ENCODE measurements around the gene NFATC1.

The NFATC1 gene

DNA sequence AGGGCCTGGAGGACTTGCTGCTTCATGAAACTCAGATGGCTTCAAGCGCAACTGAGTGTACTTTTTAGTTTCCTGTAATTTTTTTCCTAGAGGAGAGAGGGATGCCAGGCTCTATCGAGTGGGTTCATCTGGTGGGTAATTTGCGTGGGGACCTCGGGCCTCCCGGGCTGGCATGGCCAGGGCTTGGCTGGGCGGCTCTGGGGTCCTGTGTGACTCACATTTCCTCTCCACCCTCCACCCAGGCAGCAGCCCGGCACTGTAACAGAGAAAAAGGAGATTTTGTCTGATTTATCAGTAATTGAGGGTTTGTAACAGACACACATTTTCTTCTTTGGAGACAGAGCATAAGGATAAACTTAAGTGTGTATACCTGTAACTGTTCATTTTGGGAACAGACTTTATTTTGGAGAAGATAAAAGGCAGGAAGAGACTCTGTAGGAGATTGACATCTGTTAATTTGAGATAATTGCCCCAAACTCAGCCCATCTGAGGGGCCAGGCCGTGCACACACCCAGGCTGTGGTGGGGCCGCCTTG, 64.3 kb downstream of the NFATC1 start:
- no peak for DNase-seq

DNA sequence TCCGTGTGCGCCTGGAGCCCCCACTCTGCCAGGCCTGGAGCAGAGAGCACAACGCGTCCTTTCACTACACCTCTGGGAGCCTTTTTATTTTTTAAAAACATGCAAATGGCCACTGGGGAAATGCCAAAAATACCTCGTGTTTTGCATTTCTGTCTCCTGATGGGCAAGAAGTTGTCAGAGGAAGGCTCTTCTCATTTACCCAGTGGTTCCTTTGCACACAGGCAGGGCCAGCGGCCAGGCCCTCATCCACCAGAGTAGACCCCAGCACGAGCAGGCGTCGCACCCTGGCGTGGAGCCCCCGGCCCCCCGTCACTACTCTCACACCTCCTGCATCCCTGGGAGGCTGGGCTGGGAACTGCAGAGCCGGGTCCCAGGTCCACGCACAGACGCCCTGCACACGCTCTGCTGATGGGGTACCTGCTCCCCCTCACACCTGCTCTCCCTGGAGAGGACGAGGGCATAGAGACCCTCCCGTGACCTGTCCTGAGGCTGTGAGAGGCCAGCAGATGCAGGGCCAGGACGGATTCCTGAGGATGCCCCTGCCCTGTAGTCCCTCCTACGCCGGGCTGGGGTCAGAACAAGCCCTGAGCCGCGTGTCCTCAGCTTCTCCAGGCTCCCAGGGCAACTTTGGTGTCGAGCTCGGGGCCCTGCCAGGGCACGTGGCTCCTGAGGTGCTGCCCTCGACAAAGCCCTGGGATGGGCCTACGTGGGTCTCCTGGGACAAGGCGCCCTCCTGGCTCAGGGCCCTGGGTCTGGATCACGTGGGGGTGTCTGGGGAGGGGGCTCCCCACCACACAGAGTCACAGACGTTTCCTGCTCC, 65.0 kb downstream of the NFATC1 start:
- DNase-seq = no peak

DNA sequence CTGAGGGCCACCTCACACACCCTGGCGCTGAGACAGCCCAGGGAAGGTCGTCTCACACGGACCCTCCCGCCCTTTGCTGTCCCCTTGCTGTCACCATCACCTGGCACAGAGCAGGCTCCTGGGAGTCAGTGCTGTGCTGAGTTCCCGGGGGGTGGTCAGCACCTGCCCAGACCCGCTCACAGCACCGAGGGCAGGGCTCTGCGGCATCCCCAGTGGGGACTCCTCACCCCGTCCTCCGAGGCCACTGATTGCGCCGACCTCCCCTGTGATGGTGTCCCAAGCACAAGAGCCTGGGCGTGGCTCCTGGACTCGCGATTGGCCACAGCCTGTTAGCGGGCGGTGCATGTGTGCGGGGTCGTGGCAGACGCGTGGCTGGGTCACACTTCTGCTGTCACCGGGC, 65.9 kb downstream of the NFATC1 start:
- no peak for DNase-seq

DNA sequence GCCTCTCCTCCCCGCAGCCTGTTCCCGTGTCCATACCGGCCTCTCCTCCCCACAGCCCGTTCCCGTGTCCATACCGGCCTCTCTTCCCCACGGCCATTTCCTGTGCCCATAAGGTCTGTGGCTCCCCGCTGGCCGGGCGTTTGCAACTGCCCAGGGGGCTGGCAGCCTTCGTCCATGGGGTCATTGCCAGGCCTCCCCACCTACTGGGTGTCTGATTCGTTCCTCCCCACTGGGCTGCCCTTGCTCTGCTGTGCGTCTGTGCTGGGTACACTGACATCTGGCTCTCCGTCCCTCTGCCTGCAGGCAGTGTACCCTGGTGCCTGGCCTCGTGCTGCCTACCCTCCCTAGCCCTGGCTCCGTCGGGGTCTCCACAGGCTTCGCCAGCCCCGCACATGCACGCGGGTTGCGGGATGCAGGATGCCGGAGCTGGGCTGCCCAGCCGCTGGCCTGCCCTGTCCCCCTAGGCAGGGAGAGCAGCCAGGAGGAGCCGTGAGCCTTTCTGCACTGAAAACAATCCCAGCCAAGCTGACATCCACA, 67.8 kb downstream of the NFATC1 start:
- DNase-seq = no peak

DNA sequence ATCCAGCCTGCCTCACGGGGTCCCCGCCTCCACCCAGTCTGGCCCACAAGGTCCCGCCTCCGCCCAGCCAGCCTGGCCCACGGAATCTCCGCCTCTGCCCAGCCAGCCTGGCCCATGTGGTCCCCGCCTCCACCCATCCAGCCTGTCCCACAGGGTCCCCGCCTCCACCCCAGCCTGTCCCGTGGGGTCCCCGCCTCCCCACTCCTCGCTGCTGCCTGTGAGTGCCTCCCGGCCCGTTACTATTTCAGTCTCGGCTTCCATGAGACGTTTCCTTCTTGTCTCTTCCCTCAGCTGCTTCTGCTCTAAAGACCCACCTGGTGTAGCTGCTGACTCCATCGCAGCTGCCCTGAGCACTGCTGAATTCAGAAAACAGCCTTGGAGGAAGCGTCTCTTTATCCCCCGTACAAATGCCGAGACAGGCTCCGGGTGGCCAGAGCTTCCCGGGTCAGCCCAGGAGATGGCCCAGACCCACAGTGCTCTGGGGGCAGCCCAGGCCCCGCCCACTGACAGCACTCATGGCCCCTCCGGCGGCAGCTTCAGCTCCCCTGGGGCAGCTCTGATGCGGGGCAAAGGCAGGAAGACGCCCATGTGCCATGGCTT, 69.8 kb downstream of the NFATC1 start:
- DNase-seq = no peak

DNA sequence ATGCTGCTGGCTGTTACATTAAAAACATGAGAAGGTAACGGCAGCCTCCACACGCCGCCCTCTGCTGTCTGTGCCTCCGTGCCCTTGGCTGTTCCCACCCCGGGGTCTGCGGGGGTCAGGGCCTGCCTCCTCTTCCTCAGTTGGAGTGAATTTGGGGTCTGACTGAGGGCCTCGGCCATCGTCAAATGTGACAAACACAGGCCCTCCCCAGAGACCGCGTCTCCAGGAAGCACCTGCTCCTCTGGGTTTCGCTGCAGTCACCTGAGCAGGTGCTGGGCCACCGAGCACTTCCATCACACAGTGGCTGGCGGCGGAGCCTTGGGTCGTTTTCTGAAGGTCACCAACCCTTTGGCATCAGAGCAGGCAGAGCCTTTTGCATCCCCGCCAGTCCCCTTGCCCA, 70.9 kb downstream of the NFATC1 start:
- no peak for DNase-seq

DNA sequence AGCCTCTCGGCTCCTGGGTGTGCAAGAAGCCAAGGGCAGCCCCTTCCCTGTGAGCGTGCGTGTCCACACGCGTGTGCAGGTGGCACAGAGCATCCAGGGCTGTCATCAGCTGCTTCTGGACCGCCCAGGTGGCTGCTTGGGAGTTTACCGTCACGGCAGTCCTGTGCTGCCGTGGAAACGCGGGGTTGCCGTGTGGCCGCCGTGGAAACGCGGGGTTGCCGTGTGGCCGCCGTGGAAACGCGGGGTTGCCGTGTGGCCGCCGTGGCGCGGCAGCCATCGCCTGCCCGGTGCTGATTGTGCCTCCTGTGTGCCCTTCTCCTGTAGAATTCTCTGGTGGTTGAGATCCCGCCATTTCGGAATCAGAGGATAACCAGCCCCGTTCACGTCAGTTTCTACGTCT, 71.4 kb downstream of the NFATC1 start:
- DNase-seq = no peak

DNA sequence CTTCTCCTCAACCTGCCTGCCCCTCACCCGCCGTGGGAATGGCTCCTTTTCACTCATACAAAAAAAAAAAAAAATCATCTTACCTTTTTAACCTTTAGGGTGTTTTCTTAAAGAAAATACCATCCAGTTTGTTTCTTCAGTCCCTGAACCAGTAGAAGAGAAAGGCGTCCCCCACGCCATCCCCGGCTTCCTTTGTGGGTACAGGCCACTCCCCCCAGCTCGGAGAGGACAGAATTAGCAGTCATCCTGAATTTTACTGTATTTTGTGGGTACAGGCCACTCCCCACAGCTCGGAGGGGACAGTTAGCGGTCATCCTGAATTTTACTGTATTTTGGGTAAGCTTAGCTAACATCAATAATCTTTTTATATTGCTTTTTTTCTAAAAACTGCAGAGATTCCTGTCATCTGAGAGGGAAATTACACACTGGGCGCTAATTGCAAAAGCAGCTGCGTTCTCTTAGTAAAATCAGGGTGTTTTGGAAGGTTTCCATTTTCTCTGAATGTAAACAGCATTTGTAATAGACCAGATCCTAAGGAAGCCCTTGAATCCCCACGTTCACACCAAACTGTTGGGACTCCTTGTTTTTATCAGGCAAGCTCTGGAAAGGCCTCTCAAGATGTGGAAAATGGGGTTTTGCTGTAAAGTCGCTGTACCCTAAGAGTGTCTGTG, 72.5 kb downstream of the NFATC1 start:
- DNase-seq = no peak

DNA sequence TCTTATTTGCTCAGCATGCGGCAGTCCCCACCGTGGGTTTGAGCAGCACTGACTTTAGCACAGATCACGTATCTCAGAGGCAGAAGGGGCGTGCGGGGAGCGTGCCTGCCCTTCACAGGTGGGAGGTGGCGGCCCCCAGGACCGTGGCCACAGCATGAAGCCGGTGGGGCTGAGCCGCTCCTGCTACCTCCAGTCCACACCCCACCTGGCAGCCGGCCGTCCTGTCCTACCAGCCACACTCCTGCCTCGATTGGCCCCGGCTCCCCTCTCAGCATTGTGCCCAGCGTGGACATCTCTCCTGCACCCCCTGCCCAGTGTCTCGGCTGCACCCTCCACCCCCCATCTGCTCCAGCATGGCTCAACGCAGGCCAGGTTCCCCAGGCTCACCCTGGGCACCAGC, 73.6 kb downstream of the NFATC1 start:
- DNase-seq = no peak

DNA sequence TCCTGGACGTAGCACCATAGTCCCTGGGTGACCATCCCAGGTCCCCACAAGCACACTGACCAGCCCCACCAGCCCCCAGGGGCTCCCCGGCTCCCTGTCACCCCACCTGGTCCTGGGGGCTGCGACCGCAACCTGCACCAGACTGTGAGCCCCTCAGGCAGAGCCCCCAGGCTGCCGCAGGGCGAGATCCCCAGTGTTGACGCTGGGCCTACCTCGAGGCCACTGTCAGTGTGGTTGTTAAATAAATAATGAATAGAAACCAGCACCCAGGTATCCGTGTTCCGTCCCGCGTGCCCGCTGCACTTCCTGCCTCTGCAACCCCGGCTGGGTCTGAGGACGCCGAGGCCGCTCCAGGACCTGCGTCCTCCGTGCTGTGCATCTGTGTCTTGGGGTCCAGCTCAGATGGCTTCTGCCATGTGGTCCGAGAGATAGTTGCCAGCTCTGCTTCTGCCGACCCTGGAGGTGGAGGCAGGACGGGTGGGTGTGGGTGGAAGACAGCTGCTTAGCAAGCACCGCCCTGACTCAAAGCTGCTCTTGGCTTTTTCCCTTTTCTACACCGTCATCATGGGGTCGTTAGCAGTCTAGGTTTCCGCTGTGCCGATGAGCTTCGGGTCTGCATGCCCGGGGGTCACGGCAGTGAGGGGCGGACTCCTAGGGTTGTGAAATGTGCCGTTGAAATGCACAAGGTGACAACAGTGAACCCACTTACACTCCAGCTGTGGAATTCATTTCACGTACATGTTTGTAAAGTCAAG, 74.2 kb downstream of the NFATC1 start:
- no peak for DNase-seq

DNA sequence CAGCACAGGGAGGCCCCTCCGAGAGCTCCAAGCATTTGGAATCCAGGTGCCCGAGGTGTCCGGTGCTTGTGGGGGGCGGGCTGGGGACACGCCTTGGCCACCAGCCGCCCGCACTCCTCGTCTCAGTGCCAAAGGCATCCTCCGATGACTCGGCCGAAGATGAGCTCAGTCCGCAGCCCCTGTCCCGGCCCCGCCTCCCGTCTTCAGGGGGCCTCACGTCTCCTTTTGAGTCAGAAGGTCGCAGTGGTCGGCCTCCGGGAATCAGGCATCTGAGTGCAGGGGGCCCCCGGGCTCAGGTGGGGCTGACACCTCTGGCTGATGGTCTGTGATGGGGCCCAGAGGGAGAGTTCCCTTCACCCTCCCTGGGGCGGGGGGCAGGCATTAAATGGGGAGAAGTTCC, 74.8 kb downstream of the NFATC1 start:
- no peak for DNase-seq

DNA sequence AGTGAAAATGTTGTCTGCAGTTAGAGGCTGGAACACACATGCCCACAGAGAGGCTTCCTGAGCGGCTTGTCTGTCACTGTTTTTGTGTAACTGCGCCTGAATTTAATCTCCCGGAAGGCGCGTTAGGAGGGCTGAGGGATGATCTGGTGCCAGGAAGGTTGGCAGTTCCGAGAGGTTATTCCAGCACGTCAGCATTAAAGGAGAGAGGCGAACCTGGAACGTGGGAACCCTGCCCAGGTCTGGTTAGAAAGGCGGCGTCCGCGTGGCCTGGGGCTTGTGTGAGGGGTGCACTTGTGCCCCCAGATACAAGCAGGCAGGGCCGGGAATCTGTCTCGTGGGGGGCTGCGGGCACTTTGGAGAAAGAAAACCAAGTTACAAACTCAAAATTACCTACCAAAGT, 75.3 kb downstream of the NFATC1 start:
- DNase-seq = no peak

DNA sequence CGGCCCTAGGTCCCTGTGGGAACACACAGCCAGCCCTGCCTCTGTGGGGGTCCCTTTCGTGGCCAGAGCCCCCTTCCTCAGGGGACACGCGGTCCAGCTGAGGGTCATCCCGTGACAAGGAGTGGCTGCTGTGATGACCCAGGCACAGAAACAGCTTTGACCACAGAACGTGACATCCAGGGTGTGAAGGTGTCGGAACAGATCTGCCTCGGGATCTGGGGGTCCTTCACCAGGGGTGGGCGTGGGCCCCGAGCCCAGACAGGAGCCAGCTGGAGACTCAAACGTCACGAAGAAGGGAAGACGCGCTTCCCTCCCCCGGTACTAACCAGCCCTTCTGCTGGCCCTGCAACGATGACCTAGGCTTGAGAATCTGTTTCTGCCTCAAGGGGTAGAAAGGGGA, 75.9 kb downstream of the NFATC1 start:
- no peak for DNase-seq

DNA sequence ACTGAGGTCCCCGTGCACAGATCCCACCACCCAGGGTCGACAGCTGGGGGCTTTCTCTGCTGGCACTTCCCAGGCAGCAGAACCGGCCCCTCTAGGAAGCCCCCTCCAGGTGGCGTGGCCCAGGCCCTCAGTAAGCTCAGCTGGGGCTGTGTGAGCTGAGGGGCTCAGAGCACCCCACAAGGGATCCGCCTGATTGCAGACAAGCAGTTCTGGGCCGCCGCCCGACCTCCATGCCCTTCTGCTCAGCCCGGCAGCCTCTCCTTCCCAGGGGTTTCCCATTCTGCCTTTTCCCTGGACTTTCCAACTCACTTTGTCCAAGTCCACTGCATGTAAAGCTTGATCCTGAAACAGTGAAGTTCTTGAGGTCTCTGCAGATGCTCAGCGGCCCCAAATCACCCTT, 76.4 kb downstream of the NFATC1 start:
- no peak for DNase-seq

DNA sequence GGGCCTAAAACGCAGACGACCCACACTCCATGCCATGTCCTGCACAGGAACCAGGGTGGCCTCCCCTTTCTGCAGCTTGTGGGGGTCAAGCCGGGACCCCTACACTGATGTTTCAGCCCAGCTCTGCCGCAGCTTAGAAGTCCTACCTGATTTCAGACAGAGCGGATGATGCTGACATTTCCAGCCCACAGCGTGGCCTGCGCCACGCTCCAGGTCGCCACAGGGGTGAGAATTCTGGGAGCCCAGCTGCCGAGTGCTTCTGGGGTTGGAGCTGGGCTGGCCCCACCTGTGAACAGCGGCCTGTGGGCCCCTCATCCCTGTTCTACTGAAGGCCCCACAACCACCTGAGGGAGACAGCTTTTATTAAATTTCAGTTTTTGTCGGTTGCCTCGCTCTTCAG, 77.2 kb downstream of the NFATC1 start:
- no peak for DNase-seq

DNA sequence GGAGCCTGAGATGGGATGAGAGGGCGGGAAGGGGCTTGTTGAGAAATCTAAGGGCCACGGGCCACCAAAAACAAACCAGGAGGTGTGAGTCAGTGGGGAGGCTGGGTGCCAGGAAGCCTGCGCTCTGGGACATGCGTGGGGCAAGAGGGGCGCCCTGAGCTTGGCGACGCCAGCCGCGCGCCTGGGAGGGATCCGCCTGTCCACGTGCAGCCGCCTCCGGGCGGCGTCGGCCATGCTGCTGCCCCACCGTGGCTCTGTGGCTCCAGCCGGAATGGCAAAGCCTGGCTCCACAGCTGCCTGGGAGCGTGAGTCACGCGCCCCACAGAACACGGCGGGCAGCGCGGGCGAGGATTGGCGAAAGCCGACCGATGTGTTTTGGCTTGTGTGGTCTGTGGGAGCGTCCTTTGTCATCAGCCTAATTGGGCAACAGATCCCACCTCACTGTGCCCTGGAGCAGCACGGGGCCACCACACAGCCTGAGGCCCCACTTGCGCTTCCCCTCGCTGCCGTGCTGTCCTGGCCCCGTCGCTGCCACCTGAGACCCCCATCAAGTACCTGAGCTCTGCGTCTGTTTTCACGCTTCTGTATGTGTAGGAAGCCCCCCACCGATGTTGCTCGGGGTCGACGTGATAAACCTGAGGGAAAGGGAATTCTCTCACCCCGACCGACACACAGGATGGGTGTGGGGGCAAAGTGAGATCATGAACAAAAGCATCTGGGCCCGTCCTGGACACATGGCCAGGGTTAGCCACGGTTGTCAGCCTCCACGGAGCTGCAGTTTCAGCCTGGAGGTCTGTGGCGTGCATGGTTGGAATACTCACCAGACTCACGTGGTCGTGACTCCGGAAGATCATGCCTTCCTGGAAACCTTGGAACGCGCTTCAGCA, 80.5 kb downstream of the NFATC1 start:
- no peak for DNase-seq

DNA sequence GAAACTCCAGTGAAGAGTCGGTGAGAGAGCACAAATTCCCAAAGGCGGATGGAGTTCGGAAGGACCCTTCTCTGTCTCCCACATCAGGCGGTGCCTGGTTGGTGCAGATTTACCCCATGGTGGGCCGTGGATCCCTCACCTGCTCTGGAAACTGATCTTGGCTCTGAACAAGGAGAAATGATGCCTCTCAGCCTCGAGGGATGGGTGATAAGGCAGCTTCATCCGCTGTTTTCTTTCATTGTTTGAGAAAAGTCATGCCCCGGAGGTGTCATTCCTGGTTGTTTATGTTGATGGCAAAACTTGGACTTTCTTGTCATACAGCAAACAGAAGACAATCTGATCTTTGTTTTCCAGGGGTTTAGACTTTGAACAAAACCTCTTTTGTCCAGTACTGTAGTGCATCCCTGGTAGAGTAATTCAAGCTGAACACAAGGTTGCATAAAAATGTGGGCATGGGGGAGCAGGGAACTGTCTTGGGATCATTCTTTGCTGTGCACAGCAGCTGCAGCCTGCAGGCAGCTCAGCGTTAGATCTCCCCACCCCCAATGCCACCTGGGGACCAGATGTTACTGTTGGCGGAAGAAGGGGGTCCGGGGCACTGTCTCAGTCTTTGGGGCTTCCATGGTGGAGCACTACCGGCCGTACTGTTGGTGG, 81.3 kb downstream of the NFATC1 start:
- DNase-seq = no peak

DNA sequence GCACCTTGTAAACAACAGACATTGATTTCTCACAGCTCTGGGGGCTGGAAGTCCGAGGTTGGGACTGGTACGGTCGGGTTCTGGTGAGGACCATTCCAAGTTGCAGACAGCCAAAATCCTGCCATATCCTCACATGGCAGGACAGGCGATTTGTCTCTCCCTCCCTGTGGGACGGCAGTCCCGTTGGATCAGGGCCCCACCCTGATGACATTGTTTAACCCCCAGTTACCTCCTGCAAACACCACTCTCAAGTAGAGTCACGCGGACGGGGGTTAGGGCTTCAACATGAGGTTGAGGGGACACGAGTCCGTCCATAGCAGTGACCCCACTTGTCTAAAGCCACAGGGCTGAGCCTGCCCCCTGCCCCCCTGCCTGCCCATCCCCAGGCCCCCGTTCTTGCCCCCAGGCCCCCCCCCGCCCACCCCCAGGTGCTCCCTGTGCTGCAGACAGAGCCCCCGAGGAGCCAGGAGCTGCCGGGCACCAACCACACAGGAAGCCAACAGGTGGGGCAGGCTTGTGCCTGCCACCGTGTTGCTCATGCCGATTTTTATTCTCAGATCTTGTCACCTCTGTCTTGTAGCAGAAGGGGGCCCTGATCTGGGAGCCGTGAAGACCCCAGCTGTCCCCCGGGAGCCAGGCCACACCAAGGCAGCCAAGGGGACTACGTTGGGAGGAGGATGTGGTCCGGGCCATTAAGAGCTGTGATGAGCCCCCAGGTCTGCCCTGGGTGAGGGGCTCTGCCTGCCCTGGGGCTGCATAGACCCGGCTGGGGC, 82.2 kb downstream of the NFATC1 start:
- no peak for DNase-seq

DNA sequence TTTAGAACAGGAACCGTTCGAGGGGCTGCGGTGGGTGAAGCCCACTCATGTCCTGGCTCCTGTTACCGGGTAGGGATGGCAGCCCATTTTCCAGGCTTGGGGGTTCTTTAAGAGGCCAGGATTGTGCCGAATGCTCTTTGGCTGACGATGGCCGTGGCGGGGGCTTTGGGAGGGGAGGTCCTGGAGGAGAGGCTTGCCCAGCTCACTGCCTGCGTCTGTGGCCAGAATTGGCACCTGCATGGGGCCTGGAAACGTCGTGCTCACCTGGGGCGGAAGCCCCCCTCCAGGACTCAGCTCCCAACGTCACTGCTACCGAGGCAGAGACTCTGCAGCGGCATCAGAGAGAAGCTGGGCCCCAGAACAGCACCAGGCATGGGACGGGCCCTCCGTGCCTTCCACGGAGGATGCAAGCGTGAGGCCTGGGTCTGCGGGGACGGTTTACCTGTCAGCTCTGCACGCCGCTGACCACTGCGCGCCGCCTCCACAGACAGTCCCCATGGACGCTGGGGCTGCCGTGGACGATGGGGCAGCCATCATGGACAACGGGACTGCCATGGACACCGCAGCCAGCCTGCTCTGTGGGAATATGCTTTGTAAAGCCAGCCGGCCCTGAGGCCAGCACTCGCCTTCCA, 82.9 kb downstream of the NFATC1 start:
- no peak for DNase-seq

DNA sequence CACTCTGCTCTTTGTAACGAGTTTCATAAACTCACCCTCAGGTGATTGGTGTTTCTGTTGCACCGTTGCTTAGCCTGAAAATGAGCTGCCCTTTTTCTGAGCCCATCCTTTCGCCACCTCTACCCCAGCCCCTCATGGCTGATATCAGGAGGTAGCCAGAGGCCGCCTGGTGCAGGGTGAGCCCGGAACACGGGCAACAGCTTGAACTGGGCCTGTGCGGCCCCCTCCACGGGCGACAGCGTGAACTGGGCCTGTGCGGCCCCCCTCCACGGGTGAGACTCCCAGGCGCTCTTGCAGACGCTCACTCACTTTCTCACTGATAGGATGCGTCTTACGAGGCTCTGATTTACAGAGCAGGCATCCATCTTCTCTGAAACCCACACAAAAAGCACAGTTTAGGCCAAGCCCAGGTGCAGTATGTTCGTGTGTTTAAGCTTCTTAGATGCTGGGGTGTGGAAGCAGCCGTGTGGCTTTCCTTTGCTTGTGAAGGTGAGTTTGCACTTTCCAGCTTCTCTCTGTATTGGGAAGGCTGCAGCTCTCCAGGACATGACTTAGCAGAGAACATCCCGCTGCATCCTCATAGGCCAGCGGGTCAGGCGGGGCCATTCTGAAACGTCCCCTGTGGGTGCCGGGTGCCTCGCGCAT, 83.5 kb downstream of the NFATC1 start:
- DNase-seq = no peak
